K562 (cell line): Measurements from ENCODE around the gene FAM174C. TPM values are rescaled to one million over a fixed set of nuclear protein-coding genes. Genes with fewer than 3 reads are reported as not detected.
A peak's percentile ranks its signal among the peaks of the same experiment; 100 is the strongest.

Experiments used
- FIP1L1 ChIP-seq: fragments of 200-400 bp; formaldehyde crosslinking; IDR thresholded peaks from 2 replicates; pipeline ENCODE4 v1.6.1; 2018; ENCODE audit warnings: mild to moderate bottlenecking, low read depth, low read length; ENCODE audit not compliant: poor library complexity, severe bottlenecking
- HMGN3 ChIP-seq: IDR thresholded peaks from 2 replicates; pipeline ENCODE4 v1.6.1; 2011; ENCODE audit warnings: borderline replicate concordance, low read depth, mild to moderate bottlenecking, mixed read lengths, low read length; ENCODE audit not compliant: insufficient read length; ENCODE audit errors: extremely low read depth
- HNRNPK ChIP-seq: fragments of 200-400 bp; formaldehyde crosslinking; IDR thresholded peaks from one replicate; pipeline ENCODE4 v1.6.1; 2018; ENCODE audit warnings: mild to moderate bottlenecking, low read depth, low read length; ENCODE audit not compliant: poor library complexity, severe bottlenecking
- KDM2B ChIP-seq: fragments of 250-450 bp; sonication (Bioruptor Pico); IDR thresholded peaks from 2 replicates; pipeline ENCODE4 v1.8.0; 2021; ENCODE audit warnings: mild to moderate bottlenecking, moderate library complexity
- REST ChIP-seq, 2 experiments: fragments of 450-650 bp; formaldehyde crosslinking in 1 of 2; IDR thresholded peaks; 2 replicates each; pipeline versions ENCODE4 v1.4.0 to v1.6.1; 2014 to 2020; ENCODE audit warnings: mild to moderate bottlenecking in 2 of 2, borderline replicate concordance in 1 of 2, low read depth in 1 of 2
- YY1 ChIP-seq, 3 experiments: IDR thresholded peaks; 2 replicates each; pipeline ENCODE4 v1.6.1; 2011; ENCODE audit warnings: low read length in 2 of 3, mild to moderate bottlenecking in 2 of 3, moderate library complexity in 2 of 3, borderline replicate concordance in 1 of 3, control low read depth in 1 of 3, low read depth in 1 of 3; ENCODE audit not compliant: insufficient read depth in 3 of 3, insufficient replicate concordance in 2 of 3, control insufficient read depth in 1 of 3, insufficient read length in 1 of 3; ENCODE audit errors: extremely low read depth in 1 of 3
- ZBTB7A ChIP-seq: IDR thresholded peaks from 2 replicates; pipeline ENCODE4 v1.6.1; 2011; ENCODE audit warnings: low read depth, mild to moderate bottlenecking, low read length, moderate library complexity, borderline replicate concordance; ENCODE audit not compliant: control insufficient read depth
- polyA plus RNA-seq, 8 experiments: library from polyadenylated mRNA; depleted of rRNA in 4 of 8; stranded (reverse) in 5 of 8; unstranded in 3 of 8; fragments of >200 nt; fragmentation: Nextera tagmentation in 2 of 8; fragmentation: Illumina TruSeq in 1 of 8; extraction: Ambion mirVana in 2 of 8; extraction: Trizol in 1 of 8; gene quantifications; 2 replicates each; pipeline versions ENCODE4 v1.2.1 to v1.2.3, GENCODE V29; 2011 to 2014; ENCODE audit warnings: inconsistent platforms in 1 of 8, missing spikeins in 1 of 8
- total RNA-seq, 7 experiments: library from RNA; depleted of rRNA in 6 of 7; stranded (reverse); fragments of >200 nt in 6 of 7; fragmentation: Illumina TruSeq in 2 of 7; extraction: Trizol in 2 of 7; gene quantifications; 2 replicates each; pipeline versions ENCODE4 v1.2.1 to v1.2.3, GENCODE V29; 2011 to 2021; ENCODE audit warnings: low replicate concordance in 1 of 7
- TF ChIP-seq, protein P1 (sequence below): sonication (generic); formaldehyde crosslinking; IDR thresholded peaks from 2 replicates; pipeline ENCODE4 v1.8.0; 2022; ENCODE audit warnings: mild to moderate bottlenecking, missing genetic modification reagents

FAM174C gene
- total and polyA plus RNA-seq, 9 of the 15 experiments (the other 6 are each of a cell fraction or from before 2014, with no cell fraction given): 0.66 to 89.6 (median 20.3) TPM

DNA sequence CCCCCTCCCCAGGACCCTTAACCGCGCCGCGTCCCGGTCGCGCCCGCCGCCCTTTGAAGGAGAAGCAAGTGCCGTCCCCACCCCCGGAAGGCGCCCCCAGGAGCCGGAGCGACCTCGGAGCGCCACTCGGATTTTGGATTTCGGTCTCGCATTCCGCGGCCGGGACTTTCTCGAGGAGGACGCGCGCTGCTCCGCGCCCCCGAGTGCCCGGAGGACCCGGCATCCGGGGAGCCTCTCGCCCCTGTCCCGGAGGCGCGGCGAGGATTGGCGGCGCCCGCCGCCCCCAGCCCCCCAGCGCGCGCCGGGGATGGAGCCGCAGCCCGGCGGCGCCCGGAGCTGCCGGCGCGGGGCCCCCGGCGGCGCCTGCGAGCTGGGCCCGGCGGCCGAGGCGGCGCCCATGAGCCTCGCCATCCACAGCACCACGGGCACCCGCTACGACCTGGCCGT lies 25.3 kb upstream of the FAM174C start (continued):
- TF ChIP-seq REST (IDR thresholded peaks at IDR 0.05; ENCODE audit: borderline replicate concordance) (no peak), REST (CRISPR knock-in tag; IDR thresholded peaks at IDR 0.05; ENCODE audit: low read depth) (0 out of 2 replicates have a peak, but pooled peaks have one; percentile 20), YY1 (IDR thresholded peaks at IDR 0.05; ENCODE audit: borderline replicate concordance in 1 of 3, control insufficient read depth in 1 of 3, extremely low read depth in 1 of 3, insufficient read depth in 3 of 3, insufficient read length in 1 of 3, insufficient replicate concordance in 2 of 3, low read depth in 1 of 3, low read length in 2 of 3) (peak in 2 of 3 experiments; percentile 14 to 28), HNRNPK (peak; percentile 10), FIP1L1 (peak; percentile 0), KDM2B (CRISPR knock-in tag) (peak; percentile 66; the same call in 1 of the 2 replicates), HMGN3 (no peak), ZBTB7A (peak; percentile 67; the same call in 1 of the 2 replicates)
- TF ChIP-seq, protein P1, sequence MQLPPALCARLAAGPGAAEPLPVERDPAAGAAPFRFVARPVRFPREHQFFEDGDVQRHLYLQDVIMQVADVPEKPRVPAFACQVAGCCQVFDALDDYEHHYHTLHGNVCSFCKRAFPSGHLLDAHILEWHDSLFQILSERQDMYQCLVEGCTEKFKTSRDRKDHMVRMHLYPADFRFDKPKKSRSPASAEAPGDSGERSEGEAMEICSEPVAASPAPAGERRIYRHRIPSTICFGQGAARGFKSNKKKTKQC: 0 out of 2 replicates have a peak, but pooled peaks have one; percentile 9
- TF ChIP-seq, all 486 proteins: peak for 13
